Calu3 (cell line): ENCODE results near the gene SLC2A13. TPM values are rescaled to one million over a fixed set of nuclear protein-coding genes. Genes with fewer than 3 reads are reported as not detected.

Experiments
- BruUV-seq: library from RNA; stranded (reverse); fragments of 400-500 nt; replicated peaks from 2 replicates; lab custom pipeline; 2021; lab: Mats Ljungman, UMichigan
- CTCF ChIA-PET: fragments of 300-600 bp; sonication (Branson Sonifier 250); formaldehyde crosslinking; loops from one replicate; lab custom pipeline; 2022; ENCODE audit warnings: antibody characterized with exemption; lab: Charles Lee
- DNase-seq: peaks from one replicate; pipeline ENCODE4 v3.0.0; 2022
- H3K27ac Mint-ChIP-seq: one replicate; pipeline ENCODE4 v1.8.0; 2022; ENCODE audit warnings: mixed read lengths; ENCODE audit not compliant: unreplicated experiment
- H3K27me3 Mint-ChIP-seq: one replicate; pipeline ENCODE4 v1.8.0; 2022; ENCODE audit warnings: mixed read lengths; ENCODE audit not compliant: unreplicated experiment
- H3K36me3 Mint-ChIP-seq: one replicate; pipeline ENCODE4 v1.8.0; 2022; ENCODE audit warnings: mild to moderate bottlenecking, moderate library complexity, mixed read lengths; ENCODE audit not compliant: insufficient read depth, unreplicated experiment
- H3K4me1 Mint-ChIP-seq: one replicate; pipeline ENCODE4 v1.8.0; 2022; ENCODE audit warnings: mild to moderate bottlenecking, low read depth, mixed read lengths; ENCODE audit not compliant: unreplicated experiment
- H3K4me3 Mint-ChIP-seq: one replicate; pipeline ENCODE4 v1.8.0; 2022; ENCODE audit warnings: mild to moderate bottlenecking, low read depth, moderate library complexity, mixed read lengths; ENCODE audit not compliant: unreplicated experiment
- H3K9me3 Mint-ChIP-seq: one replicate; pipeline ENCODE4 v1.8.0; 2022; ENCODE audit warnings: low read depth, mixed read lengths; ENCODE audit not compliant: unreplicated experiment
- CTCF ChIP-seq: fragments of 200-600 bp; IDR thresholded peaks from one replicate; pipeline ENCODE4 v1.8.0; 2022; ENCODE audit warnings: antibody characterized with exemption; ENCODE audit not compliant: unreplicated experiment
- intact Hi-C: fragments of 100-400 bp; cut with micrococcal nuclease; formaldehyde crosslinking; loops from one replicate; pipeline ENCODE4 v1.10.0; 2022; ENCODE audit not compliant: unreplicated experiment
- total RNA-seq: library from RNA; stranded (reverse); gene quantifications from 2 replicates; pipeline ENCODE4 v1.2.3, GENCODE V29; 2022

The SLC2A13 gene
- total RNA-seq, 1 experiment from 2014 or later = 9.4 TPM

GRCh38 chr12:39920222-39920621 is 185.7 kb downstream of the SLC2A13 start:
- Mint-ChIP-seq H3K4me1 (peaks cover 9% of the 10 kb centered on the region), H3K36me3 (no peaks in the 10 kb centered on the region), H3K27me3 (no peaks in the 10 kb centered on the region), H3K4me3 (no peak overlapping the region), H3K9me3 (no peaks in the 10 kb centered on the region), H3K27ac (no peak overlapping the region)
- TF ChIP-seq CTCF = no peak
- BruUV-seq = no TSS peak
- CTCF ChIA-PET = no interaction called here
- no peak for DNase-seq
- intact Hi-C loops = no loop called here

GRCh38 chr12:39919790-39920189 is 186.1 kb downstream of the SLC2A13 start:
- CTCF ChIA-PET = no interaction called here
- H3K36me3 Mint-ChIP-seq = no peaks in the 10 kb centered on the region
- H3K27me3 Mint-ChIP-seq = no peaks in the 10 kb centered on the region
- BruUV-seq = no TSS peak
- peaks cover 9% of the 10 kb centered on the region for H3K4me1 Mint-ChIP-seq
- peak; percentile 6 for DNase-seq
- intact Hi-C loops = no loop called here
- no peak for TF ChIP-seq CTCF
- H3K9me3 Mint-ChIP-seq = no peaks in the 10 kb centered on the region
- no peak overlapping the region for H3K27ac Mint-ChIP-seq
- H3K4me3 Mint-ChIP-seq = no peak overlapping the region

DNA sequence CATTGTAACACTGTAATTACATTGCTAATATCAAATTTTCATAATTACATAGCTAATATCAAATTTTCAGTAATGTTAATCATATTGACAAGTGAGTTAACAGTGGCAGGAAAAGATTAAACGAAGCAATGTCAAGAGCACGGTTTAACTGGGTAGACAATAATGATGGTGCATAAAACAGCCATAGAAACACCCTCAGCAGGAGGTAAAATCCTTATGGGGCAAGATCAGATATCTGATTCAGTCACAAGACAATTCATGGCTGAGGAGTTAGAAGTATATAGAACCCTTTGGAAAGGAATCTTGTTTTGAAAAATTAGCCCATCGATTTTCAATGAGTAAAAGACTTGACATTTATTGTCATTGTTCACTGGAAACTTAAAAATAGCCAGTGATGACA is 190.6 kb downstream of the SLC2A13 start:
- H3K4me3 Mint-ChIP-seq = no peak overlapping the region
- H3K27me3 Mint-ChIP-seq = no peaks in the 10 kb centered on the region
- no peak for TF ChIP-seq CTCF
- no peaks in the 10 kb centered on the region for H3K9me3 Mint-ChIP-seq
- peaks cover 18% of the 10 kb centered on the region for H3K4me1 Mint-ChIP-seq
- no peaks in the 10 kb centered on the region for H3K36me3 Mint-ChIP-seq
- intact Hi-C loops = no loop called here
- no TSS peak for BruUV-seq
- no peak overlapping the region for H3K27ac Mint-ChIP-seq
- no peak for DNase-seq
- CTCF ChIA-PET = no interaction called here

GRCh38 chr12:39912211-39912980 is 193.5 kb downstream of the SLC2A13 start:
- intact Hi-C loops = no loop called here
- CTCF ChIA-PET = no interaction called here
- no peak overlapping the region for H3K4me3 Mint-ChIP-seq
- no TSS peak for BruUV-seq
- H3K27me3 Mint-ChIP-seq = no peaks in the 10 kb centered on the region
- H3K9me3 Mint-ChIP-seq = no peaks in the 10 kb centered on the region
- DNase-seq = peak; percentile 61
- no peak for TF ChIP-seq CTCF
- H3K27ac Mint-ChIP-seq = no peak overlapping the region
- no peaks in the 10 kb centered on the region for H3K36me3 Mint-ChIP-seq
- peaks cover 14% of the 10 kb centered on the region for H3K4me1 Mint-ChIP-seq
